Mesothelial cell of epicardium (in vitro differentiated cells): Measurements from ENCODE around the gene AFDN. TPM values are rescaled to one million over a fixed set of nuclear protein-coding genes. Genes with fewer than 3 reads are reported as not detected.

Source experiments
- DNase-seq, 2 experiments: peaks; one replicate each; pipeline ENCODE4 v3.0.0; 2021; ENCODE audit warnings: low spot score in 2 of 2; ENCODE audit not compliant: unreplicated experiment in 2 of 2
- H3K27ac Mint-ChIP-seq: 2 replicates; pipeline ENCODE4 v1.8.0; 2021; ENCODE audit warnings: mixed read lengths
- H3K27me3 Mint-ChIP-seq: 2 replicates; pipeline ENCODE4 v1.8.0; 2021; ENCODE audit warnings: low read depth, mixed read lengths
- H3K36me3 Mint-ChIP-seq: 2 replicates; pipeline ENCODE4 v1.8.0; 2021; ENCODE audit warnings: mixed read lengths
- H3K4me1 Mint-ChIP-seq: 2 replicates; pipeline ENCODE4 v1.8.0; 2021; ENCODE audit warnings: mixed read lengths
- H3K4me3 Mint-ChIP-seq: 2 replicates; pipeline ENCODE4 v1.8.0; 2021; ENCODE audit warnings: mild to moderate bottlenecking, moderate library complexity, mixed read lengths
- H3K9me3 Mint-ChIP-seq: 2 replicates; pipeline ENCODE4 v1.8.0; 2021; ENCODE audit warnings: mixed read lengths
- CTCF ChIP-seq: fragments of 200-600 bp; sonication (generic); IDR thresholded peaks from one replicate; pipeline ENCODE4 v1.5.0; 2021; ENCODE audit warnings: antibody characterized with exemption; ENCODE audit not compliant: unreplicated experiment
- total RNA-seq: library from RNA; stranded (reverse); gene quantifications from 3 replicates; pipeline ENCODE4 v1.2.1, GENCODE V29; 2021

Gene AFDN
- total RNA-seq, 1 donor from 2014 or later: 284 TPM

- no peaks in the 10 kb centered on the region for H3K27me3 Mint-ChIP-seq
- no peak overlapping the region for H3K27ac Mint-ChIP-seq
- H3K36me3 Mint-ChIP-seq: no peaks in the 10 kb centered on the region
- no peak for DNase-seq
- H3K4me1 Mint-ChIP-seq: peaks cover 22% of the 10 kb centered on the region
- TF ChIP-seq CTCF: no peak
- H3K9me3 Mint-ChIP-seq: no peaks in the 10 kb centered on the region
- no peak overlapping the region for H3K4me3 Mint-ChIP-seq
Observed at GRCh38 chr6:167795321-167795811, 31.3 kb upstream of the AFDN start.

- Mint-ChIP-seq H3K27me3 (no peaks in the 10 kb centered on the region), H3K36me3 (no peaks in the 10 kb centered on the region), H3K4me3 (no peak overlapping the region), H3K9me3 (no peaks in the 10 kb centered on the region), H3K27ac (no peak overlapping the region), H3K4me1 (peaks cover 22% of the 10 kb centered on the region)
- TF ChIP-seq CTCF: no peak
- no peak for DNase-seq
Observed at GRCh38 chr6:167795874-167796191, 30.9 kb upstream of the AFDN start.

GRCh38 chr6:167796192-167796981 is 30.3 kb upstream of the AFDN start:
- no peak for TF ChIP-seq CTCF
- Mint-ChIP-seq H3K9me3 (no peaks in the 10 kb centered on the region), H3K4me3 (no peak overlapping the region), H3K27ac (no peak overlapping the region), H3K27me3 (no peaks in the 10 kb centered on the region), H3K4me1 (peaks cover 22% of the 10 kb centered on the region), H3K36me3 (no peaks in the 10 kb centered on the region)
- DNase-seq: no peak

- DNase-seq: no peak
- H3K36me3 Mint-ChIP-seq: no peaks in the 10 kb centered on the region
- no peak for TF ChIP-seq CTCF
- peaks cover 21% of the 10 kb centered on the region for H3K4me1 Mint-ChIP-seq
- no peaks in the 10 kb centered on the region for H3K9me3 Mint-ChIP-seq
- no peak overlapping the region for H3K27ac Mint-ChIP-seq
- no peak overlapping the region for H3K4me3 Mint-ChIP-seq
- H3K27me3 Mint-ChIP-seq: no peaks in the 10 kb centered on the region
Observed at GRCh38 chr6:167797011-167797471, 29.7 kb upstream of the AFDN start.

- Mint-ChIP-seq H3K9me3 (no peaks in the 10 kb centered on the region), H3K4me3 (no peak overlapping the region), H3K4me1 (peaks cover 21% of the 10 kb centered on the region), H3K36me3 (no peaks in the 10 kb centered on the region), H3K27me3 (no peaks in the 10 kb centered on the region), H3K27ac (no peak overlapping the region)
- TF ChIP-seq CTCF: no peak
- no peak for DNase-seq
Observed at GRCh38 chr6:167797476-167798265, 29.0 kb upstream of the AFDN start.
